ENCODE results near the gene AK5.

AK5 gene

GRCh38 chr1:77539519-77540142, 257.8 kb downstream of the AK5 start:
- 0 out of 2 replicates have a peak, but pooled peaks have one; percentile 16 for TF ChIP-seq ZFP3 (CRISPR knock-in tag; IDR thresholded peaks at IDR 0.05)
- no peak for TF ChIP-seq ARNTL (CRISPR knock-in tag; IDR thresholded peaks at IDR 0.05; ENCODE audit: borderline replicate concordance, low read depth)
- ATAC-seq, result peak; percentile 66

GRCh38 chr1:77540501-77541161, 258.8 kb downstream of the AK5 start:
- no peak for TF ChIP-seq BACH2 (CRISPR knock-in tag; IDR thresholded peaks at IDR 0.05; ENCODE audit: borderline replicate concordance)
- no peak for TF ChIP-seq SNAI2 (CRISPR knock-in tag; IDR thresholded peaks at IDR 0.05)
- no peak for ATAC-seq

GRCh38 chr1:77541162-77541545, 259.3 kb downstream of the AK5 start:
- ATAC-seq, result no peak

GRCh38 chr1:77542813-77543420, 261.1 kb downstream of the AK5 start:
- ATAC-seq, result no peak
- TF ChIP-seq ZNF565 (CRISPR knock-in tag; conservative IDR thresholded peaks at IDR 0.05; ENCODE audit: low read depth) (no peak), TOX (CRISPR knock-in tag; IDR thresholded peaks at IDR 0.05; ENCODE audit: borderline replicate concordance) (no peak), ZFP30 (CRISPR knock-in tag; IDR thresholded peaks at IDR 0.05) (no peak), POU6F1 (CRISPR knock-in tag; IDR thresholded peaks at IDR 0.05; ENCODE audit: borderline replicate concordance, low read depth) (no peak), ZNF8 (CRISPR knock-in tag; IDR thresholded peaks at IDR 0.05) (no peak), PPARA (CRISPR knock-in tag; IDR thresholded peaks at IDR 0.05; ENCODE audit: borderline replicate concordance) (no peak), ARNTL (CRISPR knock-in tag; IDR thresholded peaks at IDR 0.05; ENCODE audit: borderline replicate concordance, low read depth) (no peak), ZNF70 (CRISPR knock-in tag; IDR thresholded peaks at IDR 0.05) (no peak), ZFP3 (CRISPR knock-in tag; IDR thresholded peaks at IDR 0.05) (no peak), SNAI2 (CRISPR knock-in tag; IDR thresholded peaks at IDR 0.05) (no peak), ZC3H10 (CRISPR knock-in tag; IDR thresholded peaks at IDR 0.05) (no peak), PATZ1 (CRISPR knock-in tag; IDR thresholded peaks at IDR 0.05; ENCODE audit: borderline replicate concordance) (no peak), CSDC2 (CRISPR knock-in tag; IDR thresholded peaks at IDR 0.05) (no peak), TCF4 (CRISPR knock-in tag; IDR thresholded peaks at IDR 0.05; ENCODE audit: borderline replicate concordance) (no peak), BACH2 (CRISPR knock-in tag; IDR thresholded peaks at IDR 0.05; ENCODE audit: borderline replicate concordance) (no peak), ISL1 (CRISPR knock-in tag; IDR thresholded peaks at IDR 0.05) (no peak), GLIS3 (CRISPR knock-in tag; IDR thresholded peaks at IDR 0.05) (no peak), CSRNP3 (CRISPR knock-in tag; IDR thresholded peaks at IDR 0.05) (no peak), ESRRG (CRISPR knock-in tag; IDR thresholded peaks at IDR 0.05) (no peak)

More at GRCh38 chr1:77541162-77541545, 259.3 kb downstream of the AK5 start:
- TF ChIP-seq ZFP3 (CRISPR knock-in tag; IDR thresholded peaks at IDR 0.05), result no peak
- no peak for TF ChIP-seq ZC3H10 (CRISPR knock-in tag; IDR thresholded peaks at IDR 0.05)
- no peak for TF ChIP-seq PATZ1 (CRISPR knock-in tag; IDR thresholded peaks at IDR 0.05; ENCODE audit: borderline replicate concordance)

Measured in SK-N-SH treated with all-trans-retinoic acid at 6 μM for 48 hours (cell line).